A549 (cell line): Measurements from ENCODE around the gene SMAD5.

ENCODE experiments used
- CHD2 ChIP-seq: fragments of 150-350 bp; IDR thresholded peaks from 2 replicates; pipeline ENCODE4 v1.6.1; 2014; ENCODE audit warnings: low read length; ENCODE audit not compliant: partially characterized antibody
- CHD4 ChIP-seq: fragments of 200-600 bp; sonication (generic); IDR thresholded peaks from 2 replicates; pipeline ENCODE4 v1.6.1; 2016; ENCODE audit warnings: antibody characterized with exemption, mild to moderate bottlenecking, borderline replicate concordance
- CTCF ChIP-seq: fragments of >200 bp; sonication (Bioruptor Twin); formaldehyde crosslinking; IDR thresholded peaks from 3 replicates; pipeline ENCODE4 v1.5.1; 2016
- EP300 ChIP-seq, 2 experiments: fragments of >200 bp; sonication (Bioruptor Twin); formaldehyde crosslinking; IDR thresholded peaks; 2 replicates in 1 of 2; 3 replicates in 1 of 2; pipeline ENCODE4 v1.6.1; 2016 to 2017
- FOSL2 ChIP-seq, 2 experiments: fragments of 450-650 bp in 1 of 2; fragments of >200 bp in 1 of 2; sonication (Bioruptor Twin) in 1 of 2; formaldehyde crosslinking; IDR thresholded peaks; 2 replicates each; pipeline versions ENCODE4 v1.5.0 to v1.6.1; 2016 to 2020; ENCODE audit warnings: mild to moderate bottlenecking in 1 of 2, moderate library complexity in 1 of 2
- HMGXB4 ChIP-seq: fragments of 250-450 bp; sonication (Bioruptor Pico); IDR thresholded peaks from 2 replicates; pipeline ENCODE4 v1.5.0; 2021; ENCODE audit warnings: mild to moderate bottlenecking, moderate library complexity, borderline replicate concordance
- MAFK ChIP-seq: fragments of 450-650 bp; IDR thresholded peaks from 2 replicates; pipeline ENCODE4 v1.6.1; 2014; ENCODE audit not compliant: partially characterized antibody
- MAX ChIP-seq: IDR thresholded peaks from 2 replicates; pipeline ENCODE4 v1.6.1; 2012
- POLR2A ChIP-seq: IDR thresholded peaks from 2 replicates; pipeline ENCODE4 v1.6.1; 2012; ENCODE audit warnings: mild to moderate bottlenecking, low read length
- RAD21 ChIP-seq, 2 experiments: fragments of >200 bp in 1 of 2; sonication (Bioruptor Twin) in 1 of 2; formaldehyde crosslinking in 1 of 2; IDR thresholded peaks in 1 of 2; conservative IDR thresholded peaks in 1 of 2; 2 replicates in 1 of 2; 3 replicates in 1 of 2; pipeline ENCODE4 v1.6.1; 2012 to 2018; ENCODE audit warnings: inconsistent platforms in 1 of 2
- REST ChIP-seq: fragments of 200-600 bp; sonication (generic); IDR thresholded peaks from 2 replicates; pipeline ENCODE4 v1.6.1; 2016; ENCODE audit warnings: antibody characterized with exemption, mild to moderate bottlenecking, moderate library complexity
- SREBF2 ChIP-seq: fragments of 450-650 bp; IDR thresholded peaks from 2 replicates; pipeline ENCODE4 v1.6.1; 2014; ENCODE audit warnings: mild to moderate bottlenecking, moderate library complexity
- ZFP36 ChIP-seq: fragments of 450-650 bp; IDR thresholded peaks from 2 replicates; pipeline ENCODE4 v1.6.1; 2014; ENCODE audit warnings: borderline replicate concordance; ENCODE audit not compliant: partially characterized antibody

GRCh38 chr5:136191304-136192014 is 58.8 kb downstream of the SMAD5 start:
- TF ChIP-seq RAD21 (conservative IDR thresholded peaks at IDR 0.05 in 1 of 2, IDR thresholded peaks at IDR 0.05 in 1 of 2) (no peak), CTCF (no peak), CHD4 (no peak), EP300 (IDR thresholded peaks at IDR 0.05) (no peak), FOSL2 (IDR thresholded peaks at IDR 0.05) (no peak), FOSL2 (CRISPR knock-in tag; IDR thresholded peaks at IDR 0.05) (no peak), SREBF2 (no peak), POLR2A (no peak), MAFK (no peak), REST (no peak), HMGXB4 (CRISPR knock-in tag) (no peak), CHD2 (no peak), ZFP36 (no peak), MAX (no peak)
